H1 (cell line): ENCODE measurements around the gene ATF7. TPM values are rescaled to one million over a fixed set of nuclear protein-coding genes. Genes with fewer than 3 reads are reported as not detected.

ENCODE experiments used
- CTCF ChIA-PET: fragments of 300-600 bp; sonication (Branson Sonifier 250); formaldehyde crosslinking; loops from one replicate; lab custom pipeline; 2021; ENCODE audit not compliant: partially characterized antibody; lab: Charles Lee
- POLR2A ChIA-PET: fragments of 300-600 bp; sonication (Branson Sonifier 250); formaldehyde crosslinking; loops from one replicate; lab custom pipeline; 2021; ENCODE audit warnings: inconsistent platforms; ENCODE audit not compliant: partially characterized antibody; lab: Charles Lee
- DNase-seq, 2 experiments: peaks; one replicate each; pipeline versions ENCODE4 v3.0.0 to v3.0.0-alpha.2; 2010 to 2022; ENCODE audit warnings: low spot score in 2 of 2, low read depth in 1 of 2, mixed read lengths in 1 of 2
- FAIRE-seq: peaks from 2 replicates; lab custom pipeline; 2011; peaks lifted over from hg19 to GRCh38; lab: Jason Lieb, UNC
- H2AFZ ChIP-seq: 2 replicates; pipeline ENCODE4 v1.8.1; 2012; ENCODE audit warnings: low read length, inconsistent platforms
- H2AK5ac ChIP-seq: 2 replicates; pipeline ENCODE4 v1.6.1; 2013; ENCODE audit warnings: low read depth, low read length
- H2BK120ac ChIP-seq: replicated peaks from 2 replicates; pipeline ENCODE3; 2013; ENCODE audit warnings: low read depth, low read length, inconsistent platforms
- H2BK12ac ChIP-seq: 2 replicates; pipeline ENCODE4 v1.6.1; 2013; ENCODE audit warnings: low read depth, low read length
- H2BK15ac ChIP-seq: 2 replicates; pipeline ENCODE4 v1.6.1; 2013; ENCODE audit warnings: low read length
- H2BK20ac ChIP-seq: 2 replicates; pipeline ENCODE4 v1.6.1; 2013; ENCODE audit warnings: low read length
- H2BK5ac ChIP-seq: 2 replicates; pipeline ENCODE4 v1.6.1; 2013; ENCODE audit warnings: low read depth, low read length
- H3K14ac ChIP-seq: 2 replicates; pipeline ENCODE4 v1.6.1; 2013; ENCODE audit warnings: inconsistent platforms; ENCODE audit not compliant: insufficient read length
- H3K18ac ChIP-seq: 2 replicates; pipeline ENCODE4 v1.6.1; 2013; ENCODE audit warnings: low read length; ENCODE audit errors: extremely low read depth
- H3K23ac ChIP-seq: 2 replicates; pipeline ENCODE4 v1.6.1; 2013; ENCODE audit warnings: inconsistent platforms; ENCODE audit not compliant: insufficient read length
- H3K23me2 ChIP-seq: 2 replicates; pipeline ENCODE4 v1.6.1; 2013; ENCODE audit warnings: low read depth, low read length
- H3K27ac ChIP-seq: 2 replicates; pipeline ENCODE4 v1.6.1; 2011; ENCODE audit warnings: low read depth, low read length, inconsistent platforms
- H3K27me3 ChIP-seq, 4 experiments: replicated peaks in 1 of 4; 1 replicate in 1 of 4; 2 replicates in 3 of 4; pipeline versions ENCODE4 v1.6.1 to v1.8.1; 2011 to 2013; ENCODE audit warnings: low read length in 3 of 4, mild to moderate bottlenecking in 3 of 4, inconsistent platforms in 2 of 4, mixed read lengths in 2 of 4, moderate library complexity in 1 of 4; ENCODE audit not compliant: control insufficient read depth in 3 of 4, insufficient read depth in 3 of 4; ENCODE audit errors: extremely low read depth in 1 of 4
- H3K36me3 ChIP-seq, 4 experiments: 2 replicates each; pipeline versions ENCODE4 v1.6.1 to v1.8.1; 2011 to 2013; ENCODE audit warnings: mild to moderate bottlenecking in 4 of 4, low read length in 3 of 4, moderate library complexity in 2 of 4, control low read depth in 1 of 4, inconsistent platforms in 1 of 4; ENCODE audit not compliant: insufficient read depth in 4 of 4, control insufficient read depth in 2 of 4
- H3K4ac ChIP-seq: replicated peaks from 2 replicates; pipeline ENCODE3; 2013; ENCODE audit warnings: low read length, low read depth, mixed read lengths, inconsistent platforms; ENCODE audit not compliant: insufficient read length
- H3K4me1 ChIP-seq, 4 experiments: replicated peaks in 1 of 4; 1 replicate in 1 of 4; 2 replicates in 3 of 4; pipeline versions ENCODE4 v1.6.1 to v1.8.1; 2011 to 2013; ENCODE audit warnings: low read length in 3 of 4, inconsistent platforms in 2 of 4, mixed read lengths in 1 of 4; ENCODE audit not compliant: insufficient read depth in 4 of 4, control insufficient read depth in 3 of 4
- H3K4me2 ChIP-seq, 2 experiments: 2 replicates each; pipeline versions ENCODE4 v1.6.1 to v1.8.1; 2011 to 2013; ENCODE audit warnings: low read depth in 2 of 2, low read length in 2 of 2, control low read depth in 1 of 2, inconsistent platforms in 1 of 2, mild to moderate bottlenecking in 1 of 2; ENCODE audit not compliant: insufficient read depth in 1 of 2
- H3K4me3 ChIP-seq, 4 experiments: fragments of 200-600, 300-600 bp in 1 of 4; sonication (generic), shearing (Covaris generic), sonication (Bioruptor Twin) in 1 of 4; 2 replicates each; pipeline versions ENCODE4 v1.5.1 to v1.8.1; 2011 to 2016; ENCODE audit warnings: low read length in 4 of 4, low read depth in 3 of 4, control low read depth in 2 of 4, inconsistent platforms in 2 of 4, mild to moderate bottlenecking in 2 of 4, mixed read lengths in 1 of 4, moderate library complexity in 1 of 4; ENCODE audit not compliant: insufficient read depth in 2 of 4; ENCODE audit errors: extremely low read depth in 1 of 4
- H3K56ac ChIP-seq: replicated peaks from 2 replicates; pipeline ENCODE3; 2013; ENCODE audit warnings: low read depth, mild to moderate bottlenecking, mixed read lengths, low read length, inconsistent platforms; ENCODE audit not compliant: insufficient read length
- H3K79me1 ChIP-seq: 2 replicates; pipeline ENCODE4 v1.6.1; 2013; ENCODE audit warnings: low read depth, low read length, control low read depth
- H3K79me2 ChIP-seq, 2 experiments: 2 replicates each; pipeline versions ENCODE4 v1.6.1 to v1.8.1; 2012 to 2013; ENCODE audit warnings: low read length in 2 of 2, mild to moderate bottlenecking in 2 of 2, inconsistent platforms in 1 of 2; ENCODE audit not compliant: insufficient read depth in 2 of 2, control insufficient read depth in 1 of 2
- H3K9ac ChIP-seq, 4 experiments: replicated peaks in 1 of 4; 1 replicate in 1 of 4; 2 replicates in 3 of 4; pipeline versions ENCODE4 v1.6.1 to v1.8.1; 2011 to 2013; ENCODE audit warnings: low read depth in 3 of 4, low read length in 3 of 4, control low read depth in 2 of 4, mild to moderate bottlenecking in 2 of 4, moderate library complexity in 2 of 4, inconsistent platforms in 1 of 4; ENCODE audit errors: extremely low read depth in 1 of 4
- H3K9me3 ChIP-seq, 2 experiments: 2 replicates each; pipeline versions ENCODE4 v1.6.1 to v1.8.1; 2012 to 2013; ENCODE audit warnings: mild to moderate bottlenecking in 2 of 2, moderate library complexity in 2 of 2, control low read depth in 1 of 2, inconsistent platforms in 1 of 2, low read depth in 1 of 2, low read length in 1 of 2, mixed read lengths in 1 of 2; ENCODE audit not compliant: insufficient read depth in 2 of 2
- H4K20me1 ChIP-seq, 2 experiments: replicated peaks in 1 of 2; 2 replicates each; pipeline versions ENCODE3 to v1.8.1; 2011 to 2013; ENCODE audit warnings: inconsistent platforms in 2 of 2, low read length in 2 of 2, mild to moderate bottlenecking in 1 of 2; ENCODE audit not compliant: insufficient read depth in 2 of 2, control insufficient read depth in 1 of 2
- H4K5ac ChIP-seq: 2 replicates; pipeline ENCODE4 v1.6.1; 2013; ENCODE audit warnings: low read length, low read depth, mixed read lengths, inconsistent platforms; ENCODE audit not compliant: insufficient read length
- H4K8ac ChIP-seq: 2 replicates; pipeline ENCODE4 v1.8.0; 2013; ENCODE audit warnings: mild to moderate bottlenecking, moderate library complexity, low read length, inconsistent platforms; ENCODE audit not compliant: insufficient read depth; ENCODE audit errors: extremely low read depth
- H4K91ac ChIP-seq: replicated peaks from 2 replicates; pipeline ENCODE3; 2013; ENCODE audit warnings: low read length, mixed read lengths, inconsistent platforms; ENCODE audit not compliant: insufficient read length
- CBX8 ChIP-seq: fragments of 300-800, 300-1000 bp; sonication (generic); IDR thresholded peaks from 2 replicates; pipeline ENCODE4 v1.7.1; 2016; ENCODE audit warnings: low read depth, low read length, borderline replicate concordance
- CTBP2 ChIP-seq: IDR thresholded peaks from 2 replicates; pipeline ENCODE4 v1.7.0; 2011; ENCODE audit warnings: borderline replicate concordance, mild to moderate bottlenecking, moderate library complexity, mixed read lengths, low read length; ENCODE audit not compliant: insufficient read depth, insufficient read length
- FOSL1 ChIP-seq: IDR thresholded peaks from 2 replicates; pipeline ENCODE4 v1.6.1; 2011; ENCODE audit warnings: mild to moderate bottlenecking, low read depth, low read length, moderate library complexity; ENCODE audit not compliant: insufficient read depth
- KDM5A ChIP-seq: fragments of 200-600 bp; IDR thresholded peaks from 2 replicates; pipeline ENCODE4 v1.7.1; 2012; ENCODE audit warnings: mild to moderate bottlenecking, low read length, inconsistent platforms, mixed read lengths
- MAFK ChIP-seq: IDR thresholded peaks from 2 replicates; pipeline ENCODE4 v1.6.1; 2012; ENCODE audit warnings: low read depth, mild to moderate bottlenecking, improper control_type of control experiment, low read length
- TBP ChIP-seq: IDR thresholded peaks from 2 replicates; pipeline ENCODE4 v1.6.1; 2011; ENCODE audit warnings: low read depth, low read length, improper control_type of control experiment
- TEAD4 ChIP-seq: IDR thresholded peaks from 2 replicates; pipeline ENCODE4 v1.6.1; 2012; ENCODE audit warnings: low read depth, low read length, inconsistent platforms, mixed read lengths
- polyA plus RNA-seq, 7 experiments: library from polyadenylated mRNA; depleted of rRNA in 3 of 7; stranded (reverse) in 5 of 7; unstranded in 2 of 7; fragments of >200 nt in 5 of 7; fragments of 200-250 nt in 2 of 7; gene quantifications; 1 replicate in 5 of 7; 2 replicates in 1 of 7; 4 replicates in 1 of 7; pipeline versions ENCODE4 v1.2.1 to v1.2.3, GENCODE V29; 2011 to 2013; ENCODE audit warnings: missing spikeins in 2 of 7, mixed read lengths in 2 of 7
- total RNA-seq: library from RNA; stranded (reverse); fragmentation: NEBNext Ultra II Directional; extraction: Animal tissue kit (Norgen Biotek cat#: 25700); gene quantifications from 2 replicates; pipeline ENCODE4 v1.2.1, GENCODE V29; 2021

Gene ATF7
- total and polyA plus RNA-seq, 2 of the 8 experiments (the other 6 are each of a cell fraction or from before 2014, with no cell fraction given) = 10.1 to 16.6 TPM

DNA sequence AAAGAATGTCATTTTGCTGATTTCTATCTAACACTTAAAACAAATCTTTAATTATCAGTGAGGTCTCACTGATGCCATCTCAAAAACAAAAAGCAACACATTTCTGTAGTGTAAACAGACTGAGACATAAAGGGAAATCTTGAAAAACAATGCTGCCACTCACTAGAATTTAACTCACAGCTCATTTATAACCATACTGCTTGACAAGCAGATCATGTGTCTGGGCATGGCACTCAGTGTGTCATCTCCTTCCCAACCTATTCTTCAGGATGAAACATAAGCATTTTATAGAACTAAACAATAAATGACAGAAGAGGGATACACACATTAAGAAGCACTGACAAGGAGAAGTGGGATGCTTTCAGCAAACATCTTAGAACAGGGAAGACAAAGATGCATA, 22.4 kb downstream of the ATF7 start:
- Histone ChIP-seq H2BK5ac (no peak overlapping the region), H3K4ac (no peak overlapping the region), H3K4me2 (no peak overlapping the region), H2BK20ac (no peak overlapping the region), H4K91ac (no peak overlapping the region), H3K79me2 (no peaks in the 10 kb centered on the region), H3K36me3 (no peaks in the 10 kb centered on the region), H3K23me2 (no peaks in the 10 kb centered on the region), H3K4me1 (peaks cover 0 to 2% (median 0%) of the 10 kb centered on the region in 4 experiments; a peak in 1 of 7 replicates), H4K8ac (no peak overlapping the region), H3K9ac (no peak overlapping the region), H3K9me3 (no peaks in the 10 kb centered on the region), H3K14ac (no peak overlapping the region), H3K27me3 (no peaks in the 10 kb centered on the region), H4K5ac (no peak overlapping the region), H3K56ac (no peak overlapping the region), H2BK120ac (no peak overlapping the region), H3K23ac (no peak overlapping the region), H2BK12ac (no peak overlapping the region), H2BK15ac (no peak overlapping the region), H3K4me3 (no peak overlapping the region), H2AFZ (no peak overlapping the region), H3K79me1 (no peaks in the 10 kb centered on the region), H2AK5ac (no peak overlapping the region), H4K20me1 (no peaks in the 10 kb centered on the region), H3K18ac (no peak overlapping the region), H3K27ac (no peak overlapping the region)
- TF ChIP-seq TEAD4 (no peak), CBX8 (no peak), KDM5A (no peak), MAFK (no peak), TBP (no peak), CTBP2 (no peak), FOSL1 (no peak)
- ChIA-PET CTCF (no interaction called here), POLR2A (interaction anchor here (0.6 to 1.5 kb wide), 2 partner anchors 13 to 73 kb away, joined by 3 to 7 read pairs; no protein-coding TSS in a partner anchor)
- no peak for FAIRE-seq
- no peak for DNase-seq
